GM19468 (cell line): Measurements from ENCODE around the gene LRMDA.

Experiments
- ATAC-seq: cut with Tn5 transposase; IDR thresholded peaks from one replicate; pipeline ENCODE4 v1.9.1; 2021; ENCODE audit warnings: mild to moderate bottlenecking, moderate library complexity, moderate number of reproducible peaks; ENCODE audit not compliant: unreplicated experiment; ENCODE audit errors: extremely low read depth

LRMDA gene

DNA sequence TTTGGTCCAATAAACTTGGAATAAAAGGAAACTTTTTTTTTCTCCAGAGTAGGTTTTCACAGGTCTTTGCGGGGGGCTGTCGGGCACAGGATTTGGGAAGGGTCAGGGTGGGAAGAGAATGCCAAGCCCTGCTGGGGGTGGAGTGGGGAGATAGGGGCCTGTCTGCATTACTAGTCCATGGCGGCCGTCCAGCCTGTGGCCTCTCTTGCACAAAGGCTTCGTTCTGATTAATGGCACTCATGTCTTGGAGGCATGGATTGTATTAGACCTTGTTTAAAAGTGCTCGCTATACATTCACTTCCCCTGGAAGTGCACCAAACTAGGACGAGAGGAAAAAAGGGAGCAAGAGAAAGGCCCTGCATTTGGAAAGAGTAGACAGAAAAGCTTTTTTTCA, 37.2 kb downstream of the LRMDA start:
- no peak for ATAC-seq

DNA sequence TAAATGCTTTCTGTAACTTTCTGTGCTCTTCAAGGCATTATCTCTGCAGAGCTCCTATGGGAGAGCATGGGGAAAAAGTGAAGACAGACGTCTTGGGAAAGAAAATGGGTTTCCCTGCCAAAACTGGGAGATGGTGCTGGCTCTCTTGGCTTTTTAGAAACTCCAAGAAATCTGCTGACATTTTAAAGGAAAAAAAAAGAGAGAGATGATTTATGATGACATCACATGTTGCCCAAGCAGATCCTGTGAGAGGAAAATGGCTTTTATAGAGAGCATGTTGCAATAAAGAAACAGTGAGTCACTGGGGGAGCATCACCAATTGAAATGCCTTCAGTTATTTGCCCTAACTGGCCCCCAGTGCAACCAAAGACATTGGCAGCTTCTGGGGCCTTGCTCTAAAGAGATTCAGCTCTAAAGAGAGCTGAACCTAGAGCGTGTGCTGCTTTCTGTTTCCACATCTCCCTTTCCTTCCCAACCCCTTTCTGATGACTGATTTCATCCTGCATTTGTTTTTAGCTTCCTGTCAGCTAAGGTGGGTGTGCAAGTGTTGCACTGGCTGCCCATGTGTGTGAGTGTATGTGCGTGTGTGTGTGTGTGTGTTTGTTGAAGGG, 37.7 kb downstream of the LRMDA start:
- no peak for ATAC-seq

GRCh38 chr10:75470901-75471300, 39.5 kb downstream of the LRMDA start:
- no peak for ATAC-seq

DNA sequence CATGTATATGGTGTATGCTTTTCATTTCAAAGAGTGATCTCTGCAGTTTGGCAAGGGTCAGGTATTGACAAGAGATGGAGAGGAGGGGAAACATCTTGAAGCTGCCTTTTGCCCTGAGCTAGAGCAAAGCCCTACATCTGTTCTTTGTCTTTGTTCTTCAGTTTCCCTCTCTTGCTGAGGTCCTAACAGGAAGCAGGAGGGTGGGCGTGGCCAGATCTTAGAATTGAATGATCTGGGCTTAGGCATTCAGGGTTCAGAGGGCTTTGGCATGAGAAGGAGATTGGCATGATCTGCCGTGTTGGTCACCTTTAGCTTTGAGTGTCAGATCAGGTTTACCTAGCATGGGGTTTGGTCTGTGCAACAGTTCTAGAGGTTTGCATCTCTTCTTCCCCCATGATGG, 41.3 kb downstream of the LRMDA start:
- no peak for ATAC-seq

- no peak for ATAC-seq
Observed at GRCh38 chr10:75474106-75474505, 42.7 kb downstream of the LRMDA start.

DNA sequence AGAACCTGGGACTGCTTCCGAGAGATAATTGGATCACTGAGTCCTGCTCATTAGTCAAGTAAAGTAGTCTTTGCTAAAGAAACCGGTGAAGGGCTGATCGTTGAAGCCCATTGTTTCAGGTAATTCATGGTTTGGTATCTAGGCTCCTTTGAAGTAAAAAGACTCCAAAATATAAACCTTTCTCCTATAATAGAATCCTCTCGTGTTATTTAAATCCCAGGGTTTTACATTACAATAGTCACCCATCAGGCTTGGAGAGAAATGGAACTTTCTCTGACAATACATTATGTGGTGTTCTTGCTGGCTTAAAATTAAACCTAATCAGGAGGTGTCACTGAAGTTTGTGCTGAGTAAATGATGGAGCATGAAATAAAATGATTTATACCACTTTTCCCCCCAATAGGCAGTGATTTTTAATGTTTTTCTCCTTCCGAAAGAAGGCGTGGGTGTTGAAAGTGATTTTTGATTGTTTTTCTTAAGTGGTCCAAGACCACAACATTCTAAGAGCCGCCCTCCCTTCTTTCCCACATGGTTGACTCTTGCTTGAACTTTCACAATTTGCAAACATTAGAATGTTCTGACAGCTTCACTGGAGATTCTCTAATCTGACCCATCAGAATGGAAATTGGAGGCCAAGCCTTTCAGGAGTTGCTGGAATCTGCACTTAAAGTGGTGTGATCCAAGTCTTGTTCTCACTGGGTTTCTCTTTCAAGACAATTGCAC, 44.2 kb downstream of the LRMDA start:
- ATAC-seq: no peak

- no peak for ATAC-seq
Observed at GRCh38 chr10:75476569-75476968, 45.1 kb downstream of the LRMDA start.

GRCh38 chr10:75476985-75477384, 45.6 kb downstream of the LRMDA start:
- no peak for ATAC-seq

GRCh38 chr10:75477680-75478079, 46.3 kb downstream of the LRMDA start:
- no peak for ATAC-seq

DNA sequence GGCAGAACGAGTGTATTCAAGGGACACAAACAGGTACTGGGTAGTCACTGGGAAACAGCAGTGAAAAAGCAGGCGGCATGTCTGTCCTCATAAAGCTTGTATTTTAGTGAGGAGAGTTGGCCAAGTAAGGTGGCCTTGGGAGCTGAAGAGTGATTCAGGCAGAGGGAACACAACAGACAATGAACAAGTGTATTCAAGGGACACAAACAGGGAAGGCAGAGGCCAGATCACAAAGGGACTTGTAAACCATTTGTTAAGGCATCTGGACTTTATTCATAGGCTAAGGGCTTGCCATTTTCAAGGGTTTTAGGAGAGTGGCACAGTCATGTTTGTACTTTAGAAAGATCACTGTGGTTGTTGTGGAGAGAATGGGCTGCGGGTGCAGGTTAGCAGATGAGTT, 49.0 kb downstream of the LRMDA start:
- ATAC-seq: no peak

GRCh38 chr10:75483188-75483587, 51.8 kb downstream of the LRMDA start:
- ATAC-seq: no peak

- no peak for ATAC-seq
Observed at GRCh38 chr10:75484717-75485116, 53.3 kb downstream of the LRMDA start.

GRCh38 chr10:75486591-75486990, 55.2 kb downstream of the LRMDA start:
- no peak for ATAC-seq

GRCh38 chr10:75487087-75487754, 55.8 kb downstream of the LRMDA start:
- no peak for ATAC-seq

- ATAC-seq: no peak
Observed at GRCh38 chr10:75487755-75488125, 56.3 kb downstream of the LRMDA start.

- ATAC-seq: no peak
Observed at GRCh38 chr10:75492173-75492925, 60.9 kb downstream of the LRMDA start.

GRCh38 chr10:75493464-75493863, 62.0 kb downstream of the LRMDA start:
- no peak for ATAC-seq

DNA sequence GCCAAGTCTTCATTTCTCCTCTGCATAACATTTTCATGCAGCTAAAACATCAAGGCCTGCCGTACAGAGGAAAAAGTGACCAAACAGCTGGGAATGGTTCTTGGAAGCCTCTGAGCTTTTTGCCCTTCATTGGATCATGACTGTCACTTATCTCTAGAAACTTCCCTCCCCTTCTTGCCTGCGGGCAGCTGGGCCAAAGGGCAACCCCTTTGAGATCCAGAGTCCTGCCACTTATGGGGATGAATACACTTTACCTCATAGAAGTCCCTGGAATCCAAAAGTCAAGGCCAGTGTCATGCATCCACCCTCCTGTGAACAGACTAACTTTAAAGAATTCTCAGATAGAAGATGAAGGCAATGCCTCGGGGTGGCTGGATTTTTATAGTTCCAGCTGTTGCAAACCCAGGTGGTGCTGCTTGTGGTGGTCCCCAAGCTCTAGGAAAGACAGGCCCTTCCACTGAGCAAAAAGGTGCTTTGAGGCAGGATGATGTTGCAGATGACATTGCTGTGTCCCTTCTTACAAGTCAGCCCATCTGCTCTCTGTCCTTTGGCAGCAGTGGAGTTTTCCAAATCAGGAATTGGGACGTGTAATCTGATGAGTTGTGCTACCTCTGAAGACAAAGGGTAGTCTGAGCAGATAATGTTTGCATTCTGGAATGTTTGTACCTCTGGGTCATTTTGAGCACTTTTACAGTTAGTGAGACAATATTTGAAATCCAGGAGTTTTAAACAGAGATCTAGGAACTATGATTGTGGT, 64.2 kb downstream of the LRMDA start:
- no peak for ATAC-seq

- ATAC-seq: no peak
Observed at GRCh38 chr10:75496191-75496567, 64.8 kb downstream of the LRMDA start.
